Stimulated activated naive CD4-positive, alpha-beta T cell treated with Interleukin-2 at 50 U/mL for 16 hours (primary cell): ENCODE data around the gene ASCC3.

Experiments used
- DNase-seq: peaks from one replicate; lab custom pipeline; 2025; lab: John Stamatoyannopoulos, UW

The ASCC3 gene

GRCh38 chr6:100491952-100492670 lies 389.0 kb downstream of the ASCC3 start:
- no peak for DNase-seq

GRCh38 chr6:100490065-100490464 lies 391.1 kb downstream of the ASCC3 start:
- DNase-seq = no peak

- DNase-seq = no peak
Measured at GRCh38 chr6:100488244-100488643, 392.9 kb downstream of the ASCC3 start.

- no peak for DNase-seq
Measured at GRCh38 chr6:100487638-100488037, 393.5 kb downstream of the ASCC3 start.

- DNase-seq = no peak
Measured at GRCh38 chr6:100485268-100485667, 395.9 kb downstream of the ASCC3 start.

GRCh38 chr6:100484474-100484873 lies 396.7 kb downstream of the ASCC3 start:
- no peak for DNase-seq

GRCh38 chr6:100482698-100483097 lies 398.4 kb downstream of the ASCC3 start:
- no peak for DNase-seq

GRCh38 chr6:100479179-100480035 lies 401.7 kb downstream of the ASCC3 start:
- DNase-seq = no peak

GRCh38 chr6:100475554-100476320 lies 405.4 kb downstream of the ASCC3 start:
- no peak for DNase-seq

GRCh38 chr6:100473182-100473581 lies 407.9 kb downstream of the ASCC3 start:
- no peak for DNase-seq

GRCh38 chr6:100472674-100473073 lies 408.5 kb downstream of the ASCC3 start:
- DNase-seq = no peak

GRCh38 chr6:100470422-100471120 lies 410.6 kb downstream of the ASCC3 start:
- no peak for DNase-seq

GRCh38 chr6:100469101-100469859 lies 411.8 kb downstream of the ASCC3 start:
- no peak for DNase-seq

- DNase-seq = no peak
Measured at GRCh38 chr6:100468016-100468622, 413.0 kb downstream of the ASCC3 start.

GRCh38 chr6:100467129-100468015 lies 413.8 kb downstream of the ASCC3 start:
- DNase-seq = no peak

- DNase-seq = no peak
Measured at GRCh38 chr6:100466410-100467128, 414.6 kb downstream of the ASCC3 start.

GRCh38 chr6:100465701-100466409 lies 415.3 kb downstream of the ASCC3 start:
- DNase-seq = no peak
